ENCODE data around the gene TSPAN9. TPM values are rescaled to one million over a fixed set of nuclear protein-coding genes. Genes with fewer than 3 reads are reported as not detected.

The TSPAN9 gene
- polyA plus RNA-seq, 2 of the 4 experiments (the other 2 are of a cell fraction) = 12.4 to 16.1 TPM

GRCh38 chr12:3316776-3317480 lies 239.7 kb downstream of the TSPAN9 start:
- ChIA-PET POLR2A (no interaction called here), CTCF (interaction anchor here (1.4 to 11.2 kb wide), 4 partner anchors 9 to 487 kb away, joined by 3 to 147 read pairs (median 20); no protein-coding TSS in a partner anchor)
- DNase-seq (ENCODE audit: low read depth in 1 of 2, low spot score in 1 of 2) (no peak), ATAC-seq (no peak), FAIRE-seq (no peak)
- H3K9me3 ChIP-seq = no peaks in the 10 kb centered on the region
- H3K4me1 ChIP-seq = no peaks in the 10 kb centered on the region
- TF ChIP-seq EHMT2 (IDR thresholded peaks at IDR 0.05; ENCODE audit: low read depth) (no peak), MAZ (IDR thresholded peaks at IDR 0.05; ENCODE audit: borderline replicate concordance, low read depth, low read length) (no peak)
- no peak overlapping the region for H3K4me2 ChIP-seq
- 31% methylated on average over 10 of the region's 12 CpGs for WGBS (ENCODE audit: missing lambda C conversion rate)
- H3K4me3 ChIP-seq = no peak overlapping the region
- H3K27ac ChIP-seq = no peak overlapping the region

GRCh38 chr12:3317481-3317815 lies 240.3 kb downstream of the TSPAN9 start:
- H3K27ac ChIP-seq = no peak overlapping the region
- TF ChIP-seq HMGXB4 (CRISPR knock-in tag; IDR thresholded peaks at IDR 0.05; ENCODE audit: borderline replicate concordance) (no peak), BHLHE40 (IDR thresholded peaks at IDR 0.05; ENCODE audit: low read depth, low read length) (no peak), BCL3 (IDR thresholded peaks at IDR 0.05) (no peak)
- no peak overlapping the region for H3K4me2 ChIP-seq
- H3K4me1 ChIP-seq = no peaks in the 10 kb centered on the region
- ATAC-seq = no peak
- no peaks in the 10 kb centered on the region for H3K9me3 ChIP-seq
- ChIA-PET POLR2A (no interaction called here), CTCF (interaction anchor here (1.4 to 11.2 kb wide), 3 partner anchors 9 to 486 kb away, joined by 3 to 147 read pairs (median 7); no protein-coding TSS in a partner anchor)
- H3K4me3 ChIP-seq = no peak overlapping the region
- no peak for FAIRE-seq
- DNase-seq (ENCODE audit: low read depth in 1 of 2, low spot score in 1 of 2) = no peak
- WGBS (ENCODE audit: missing lambda C conversion rate) = 40% methylated on average over 4 of the region's 4 CpGs

GRCh38 chr12:3317841-3318501 lies 240.8 kb downstream of the TSPAN9 start:
- H3K27ac ChIP-seq = no peak overlapping the region
- no peaks in the 10 kb centered on the region for H3K4me1 ChIP-seq
- no peak for FAIRE-seq
- TF ChIP-seq RCOR1 (IDR thresholded peaks at IDR 0.05; ENCODE audit: low read depth, low read length) (no peak), RARB (CRISPR knock-in tag; IDR thresholded peaks at IDR 0.05) (no peak), KDM5A (IDR thresholded peaks at IDR 0.05) (no peak), JUNB (IDR thresholded peaks at IDR 0.05) (no peak), RFX5 (IDR thresholded peaks at IDR 0.05) (no peak), HES2 (IDR thresholded peaks at IDR 0.05) (no peak), ZNF302 (CRISPR knock-in tag; IDR thresholded peaks at IDR 0.05) (no peak), TFCP2L1 (CRISPR knock-in tag; IDR thresholded peaks at IDR 0.05) (no peak), E2F6 (IDR thresholded peaks at IDR 0.05; ENCODE audit: borderline replicate concordance, low read depth) (no peak)
- no peak for DNase-seq (ENCODE audit: low read depth in 1 of 2, low spot score in 1 of 2)
- ChIA-PET POLR2A (no interaction called here), CTCF (interaction anchor here (1.4 to 11.2 kb wide), 3 partner anchors 8 to 486 kb away, joined by 3 to 147 read pairs (median 7); no protein-coding TSS in a partner anchor)
- 35% methylated on average over 13 of the region's 13 CpGs for WGBS (ENCODE audit: missing lambda C conversion rate)
- H3K4me2 ChIP-seq = no peak overlapping the region
- ATAC-seq = no peak
- no peaks in the 10 kb centered on the region for H3K9me3 ChIP-seq
- no peak overlapping the region for H3K4me3 ChIP-seq
